ENCODE measurements around the gene NGDN.

Gene NGDN

DNA sequence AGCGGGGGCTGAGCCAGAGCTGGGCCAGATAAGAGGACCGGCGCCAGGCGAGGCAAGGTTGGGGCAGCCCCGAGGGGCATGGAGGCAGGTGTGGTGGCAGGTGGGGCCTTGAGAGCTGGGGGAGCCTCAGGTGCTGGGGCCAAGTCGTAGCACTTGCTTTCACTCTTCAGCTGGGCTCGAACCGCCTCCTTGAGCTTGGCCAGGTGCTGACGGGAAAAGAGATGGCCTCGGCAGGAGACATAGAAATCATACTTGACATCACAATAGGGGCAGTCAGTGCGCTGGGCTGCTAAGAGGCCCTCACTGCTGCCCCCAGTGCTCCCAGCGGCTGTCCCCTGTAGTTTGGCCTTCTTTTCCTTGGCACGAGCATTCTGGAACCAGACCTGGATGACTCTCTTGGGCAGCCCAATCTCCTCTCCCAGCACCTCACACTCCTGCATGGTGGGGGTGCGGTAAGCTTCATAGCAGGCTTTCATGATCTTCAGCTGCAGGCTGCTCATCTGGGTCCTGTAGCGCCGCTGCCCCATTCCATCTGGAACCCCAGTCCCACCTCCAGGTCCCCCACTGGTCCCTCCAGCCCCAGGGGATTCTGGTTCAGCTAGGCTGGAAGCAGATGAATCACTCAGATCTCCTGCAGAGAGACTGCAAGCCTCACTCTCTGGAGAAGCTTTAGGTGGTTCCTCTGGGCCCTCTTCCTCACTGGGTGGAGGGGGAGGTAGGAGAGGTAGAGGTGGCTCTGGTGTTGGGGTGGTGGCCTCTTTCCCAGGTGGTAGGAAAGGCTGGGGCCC is 53.9 kb downstream of the NGDN start:
- DNase-seq, result no peak

DNA sequence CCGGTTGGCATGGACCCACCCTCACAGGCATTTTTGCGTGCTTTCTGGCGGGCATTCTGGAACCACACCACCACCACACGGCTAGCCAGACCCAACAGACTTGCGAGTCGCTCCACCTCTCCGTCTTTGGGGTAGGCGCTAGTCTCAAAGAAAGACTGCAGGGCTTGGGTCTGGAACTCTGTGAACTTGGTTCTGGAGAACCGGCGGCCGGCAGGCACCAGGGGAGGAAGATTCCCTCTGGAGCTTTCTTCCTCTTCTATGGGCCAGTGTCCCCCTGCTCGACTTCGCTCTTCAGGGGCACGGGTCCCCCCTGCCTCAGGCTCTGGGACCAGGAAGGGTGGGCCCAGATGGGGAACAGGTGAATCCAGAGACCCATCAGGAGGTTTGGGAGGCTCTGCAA is 55.5 kb downstream of the NGDN start:
- DNase-seq, result no peak

DNA sequence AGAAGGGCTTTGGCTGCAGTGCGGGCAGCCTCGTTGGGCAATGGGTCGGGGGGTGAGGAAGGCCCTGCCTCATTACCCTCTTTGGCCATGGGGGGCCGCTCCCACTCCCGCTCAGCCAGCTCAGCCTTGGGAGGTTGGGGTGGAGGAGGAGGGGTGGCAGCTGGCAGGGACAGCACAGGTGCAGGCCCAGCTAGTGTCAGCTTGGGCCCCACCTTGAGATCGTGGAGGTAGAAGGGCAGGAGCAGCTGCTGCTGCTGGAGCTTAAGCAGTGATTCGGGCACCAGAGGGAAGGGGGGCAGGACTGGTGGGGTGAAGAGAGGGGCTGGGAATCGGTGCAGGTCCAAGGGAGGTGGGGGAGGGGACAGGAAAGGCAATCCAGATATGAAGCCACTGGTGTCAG is 56.1 kb downstream of the NGDN start:
- DNase-seq, result no peak

Measured in right hindlimb (tissue), 1 donor.